Measurements from ENCODE around the gene TTLL8.

TTLL8 gene

GRCh38 chr22:50035131-50035881 is 22.8 kb downstream of the TTLL8 start:
- no peak for DNase-seq
- Histone ChIP-seq H3K36me3 (replicated peaks; ENCODE audit: insufficient read depth, low read length) (no peaks in the 10 kb centered on the region), H3K9me2 (replicated peaks; ENCODE audit: insufficient read depth, low read length) (no peaks in the 10 kb centered on the region), H3F3A (ENCODE audit: insufficient read depth, low read length) (no peaks in the 10 kb centered on the region), H3K4me3 (ENCODE audit: low read length) (no peak overlapping the region), H3K4me2 (ENCODE audit: low read depth, low read length) (no peak overlapping the region), H2AFZ (ENCODE audit: low read length) (no peak overlapping the region), H3K27me3 (replicated peaks; ENCODE audit: insufficient read depth, low read length) (peaks cover 95% of the 10 kb centered on the region), H3K27ac (ENCODE audit: low read length) (no peak overlapping the region), H4K20me1 (ENCODE audit: insufficient read depth, low read length) (no peaks in the 10 kb centered on the region), H3K9ac (ENCODE audit: low read length) (no peak overlapping the region), H3K4me1 (ENCODE audit: low read length) (no peaks in the 10 kb centered on the region), H3K9me3 (replicated peaks; ENCODE audit: insufficient read depth, low read length) (no peaks in the 10 kb centered on the region), H3K79me2 (ENCODE audit: low read length) (no peaks in the 10 kb centered on the region)
- no peak for TF ChIP-seq EZH2 (optimal IDR thresholded peaks at IDR 0.05; ENCODE audit: low read depth, low read length)
- no peak for TF ChIP-seq CTCF (IDR thresholded peaks at IDR 0.05; ENCODE audit: low read length)
- TF ChIP-seq EZH2phosphoT487 (IDR thresholded peaks at IDR 0.05; ENCODE audit: low read length), result no peak

GRCh38 chr22:50034126-50035081 is 23.7 kb downstream of the TTLL8 start:
- H3K79me2 ChIP-seq (ENCODE audit: low read length), result no peaks in the 10 kb centered on the region
- no peak overlapping the region for H3K27ac ChIP-seq (ENCODE audit: low read length)
- no peak overlapping the region for H3K4me3 ChIP-seq (ENCODE audit: low read length)
- H3K9me3 ChIP-seq (replicated peaks; ENCODE audit: insufficient read depth, low read length), result no peaks in the 10 kb centered on the region
- TF ChIP-seq EZH2phosphoT487 (IDR thresholded peaks at IDR 0.05; ENCODE audit: low read length), result 0 out of 2 replicates have a peak, but pooled peaks have one; percentile 28
- no peak for TF ChIP-seq EZH2 (optimal IDR thresholded peaks at IDR 0.05; ENCODE audit: low read depth, low read length)
- no peak for TF ChIP-seq CTCF (IDR thresholded peaks at IDR 0.05; ENCODE audit: low read length)
- no peaks in the 10 kb centered on the region for H3K36me3 ChIP-seq (replicated peaks; ENCODE audit: insufficient read depth, low read length)
- no peaks in the 10 kb centered on the region for H3F3A ChIP-seq (ENCODE audit: insufficient read depth, low read length)
- no peaks in the 10 kb centered on the region for H3K9me2 ChIP-seq (replicated peaks; ENCODE audit: insufficient read depth, low read length)
- H3K4me2 ChIP-seq (ENCODE audit: low read depth, low read length), result no peak overlapping the region
- no peaks in the 10 kb centered on the region for H3K4me1 ChIP-seq (ENCODE audit: low read length)
- no peak overlapping the region for H3K9ac ChIP-seq (ENCODE audit: low read length)
- no peaks in the 10 kb centered on the region for H4K20me1 ChIP-seq (ENCODE audit: insufficient read depth, low read length)
- no peak for DNase-seq
- H2AFZ ChIP-seq (ENCODE audit: low read length), result no peak overlapping the region
- peaks cover 91% of the 10 kb centered on the region for H3K27me3 ChIP-seq (replicated peaks; ENCODE audit: insufficient read depth, low read length)

- Histone ChIP-seq H3K4me1 (ENCODE audit: low read length) (no peaks in the 10 kb centered on the region), H3F3A (ENCODE audit: insufficient read depth, low read length) (no peaks in the 10 kb centered on the region), H3K27ac (ENCODE audit: low read length) (no peak overlapping the region), H4K20me1 (ENCODE audit: insufficient read depth, low read length) (no peaks in the 10 kb centered on the region), H2AFZ (ENCODE audit: low read length) (no peak overlapping the region), H3K4me3 (ENCODE audit: low read length) (no peak overlapping the region), H3K79me2 (ENCODE audit: low read length) (no peaks in the 10 kb centered on the region), H3K4me2 (ENCODE audit: low read depth, low read length) (no peak overlapping the region), H3K9me3 (replicated peaks; ENCODE audit: insufficient read depth, low read length) (no peaks in the 10 kb centered on the region), H3K36me3 (replicated peaks; ENCODE audit: insufficient read depth, low read length) (no peaks in the 10 kb centered on the region), H3K9ac (ENCODE audit: low read length) (no peak overlapping the region), H3K9me2 (replicated peaks; ENCODE audit: insufficient read depth, low read length) (no peaks in the 10 kb centered on the region), H3K27me3 (replicated peaks; ENCODE audit: insufficient read depth, low read length) (peaks cover 81% of the 10 kb centered on the region)
- no peak for DNase-seq
- TF ChIP-seq CTCF (IDR thresholded peaks at IDR 0.05; ENCODE audit: low read length), result no peak
- no peak for TF ChIP-seq EZH2 (optimal IDR thresholded peaks at IDR 0.05; ENCODE audit: low read depth, low read length)
- no peak for TF ChIP-seq EZH2phosphoT487 (IDR thresholded peaks at IDR 0.05; ENCODE audit: low read length)
Measured at GRCh38 chr22:50032941-50033601, 25.0 kb downstream of the TTLL8 start.
